Right kidney (tissue), 1 donor: ENCODE results near the gene HLA-DOA.

Experiments used
- DNase-seq: peaks from one replicate; pipeline ENCODE4 v3.0.0-alpha.2; 2016

HLA-DOA gene

GRCh38 chr6:32967151-32968091 lies 42.0 kb downstream of the HLA-DOA start:
- DNase-seq = peak; percentile 49

DNA sequence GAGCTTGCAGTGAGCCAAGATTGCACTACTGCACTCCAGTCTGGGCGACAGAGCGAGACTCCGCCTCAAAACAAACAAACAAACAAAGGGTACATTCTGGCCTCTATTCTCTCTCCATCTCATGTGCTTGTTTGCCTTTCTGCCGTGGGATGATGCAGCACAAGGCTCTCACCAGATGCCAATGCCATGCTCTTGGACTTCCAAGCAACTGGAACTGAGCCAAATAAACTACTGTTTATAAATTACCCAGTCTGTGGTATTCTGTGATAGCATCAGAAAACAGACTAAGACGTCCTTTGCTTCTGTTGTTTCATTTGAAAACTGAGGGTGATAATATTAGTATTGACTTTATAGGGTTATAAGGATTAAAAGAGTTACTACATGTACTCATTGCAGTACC lies 44.6 kb downstream of the HLA-DOA start:
- DNase-seq = no peak

DNA sequence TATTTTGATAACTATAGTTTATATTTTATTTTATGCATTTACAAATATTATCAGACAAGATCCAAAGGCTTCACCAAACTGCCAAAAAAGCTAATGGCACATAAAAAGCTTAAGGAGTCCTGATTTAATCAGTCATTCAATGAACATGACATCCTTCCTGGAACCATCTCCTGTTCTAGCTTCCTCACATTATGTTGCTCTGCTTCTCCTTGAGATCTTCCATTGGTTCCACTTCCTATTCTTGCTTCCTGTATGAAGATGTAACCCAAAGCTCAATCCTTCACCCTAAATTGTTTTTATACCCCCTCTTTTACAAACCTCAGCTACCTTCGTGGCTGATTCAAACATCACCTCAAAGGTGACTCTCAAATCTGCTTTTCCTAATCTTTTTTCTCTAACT lies 45.5 kb downstream of the HLA-DOA start:
- no peak for DNase-seq

DNA sequence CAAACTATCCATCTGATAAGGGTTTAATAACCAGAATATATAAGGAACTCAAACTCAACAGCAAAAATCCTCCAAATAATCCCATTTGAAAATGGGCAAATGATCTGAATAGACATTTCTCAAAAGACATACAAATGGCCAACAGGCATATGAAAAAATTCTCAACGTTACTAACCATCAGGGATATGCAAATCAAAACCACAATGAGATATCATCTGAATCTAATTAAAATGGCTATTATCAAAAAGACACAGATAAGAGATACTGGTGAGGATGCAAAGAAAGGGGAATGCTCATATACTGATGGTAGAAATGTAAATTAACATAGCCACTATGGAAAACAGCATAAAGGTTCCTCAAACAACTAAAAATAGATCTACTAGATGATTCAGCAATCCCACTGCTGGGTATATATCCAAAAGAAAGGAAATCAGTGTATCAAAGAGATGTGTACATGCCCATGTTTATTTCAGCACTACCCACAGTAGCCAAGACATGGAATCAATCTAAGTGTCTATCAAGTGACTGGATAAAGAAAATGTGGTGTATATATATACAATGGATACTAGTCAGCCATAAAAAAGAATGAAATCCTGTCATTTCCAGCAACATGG lies 47.1 kb downstream of the HLA-DOA start:
- no peak for DNase-seq

- DNase-seq = no peak
Measured at GRCh38 chr6:32960563-32960962, 48.8 kb downstream of the HLA-DOA start.

DNA sequence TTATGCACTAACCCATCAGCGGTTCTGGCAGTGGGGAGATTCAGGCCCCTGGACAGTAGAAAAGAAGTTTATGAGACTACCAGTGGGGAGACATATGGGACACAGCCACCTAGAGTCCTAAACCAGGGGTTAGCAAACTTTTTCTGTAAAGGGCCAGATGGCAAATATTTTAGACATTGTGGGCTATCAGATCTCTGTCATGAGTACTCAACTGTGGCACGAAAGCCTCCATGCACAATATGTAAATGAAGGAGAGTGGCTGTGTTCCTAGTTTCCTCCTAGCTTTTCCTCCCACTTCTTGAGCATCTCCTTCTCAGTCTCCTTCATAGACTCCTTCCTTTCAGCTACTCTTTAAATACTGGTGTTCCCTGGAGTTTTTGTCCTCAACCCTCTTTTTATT lies 53.2 kb downstream of the HLA-DOA start:
- no peak for DNase-seq

DNA sequence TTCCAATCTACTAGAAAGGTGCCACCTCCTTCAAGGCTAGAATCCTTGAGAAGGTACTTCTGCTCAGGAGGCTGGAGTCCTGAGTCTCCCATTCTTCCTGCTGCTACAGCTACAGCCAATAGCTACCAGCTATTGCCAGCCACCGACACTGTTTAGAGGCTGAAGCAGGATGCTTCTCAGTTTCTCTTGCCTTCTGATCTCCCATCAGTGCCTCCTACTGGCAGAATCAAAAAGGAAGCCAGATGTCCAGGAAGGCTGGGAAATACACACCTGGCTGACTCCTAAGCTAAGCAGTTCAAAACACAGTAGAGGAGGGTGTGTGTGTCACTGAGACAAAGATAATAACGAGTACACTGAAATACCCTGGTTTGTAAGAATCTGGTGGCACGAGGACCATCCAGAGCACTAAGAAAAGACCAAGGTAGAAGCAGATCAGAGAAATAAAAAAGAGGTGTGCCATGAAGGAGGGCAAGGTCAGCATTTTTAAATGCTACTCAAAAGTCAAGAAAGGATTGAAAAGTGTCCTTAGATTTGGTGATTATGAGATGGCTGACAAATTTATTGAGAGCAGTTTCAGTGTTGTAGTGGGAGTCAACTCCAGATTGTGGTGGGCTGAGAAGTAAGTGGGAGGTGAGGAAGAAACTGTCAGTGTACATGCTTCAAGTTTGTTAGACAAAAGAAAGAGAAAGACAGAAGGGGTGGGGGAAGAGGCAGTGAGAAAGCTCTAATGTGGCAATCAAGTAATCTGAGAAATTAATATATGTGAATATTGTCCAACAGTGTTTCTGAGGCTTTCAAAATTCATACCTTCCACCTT lies 54.2 kb downstream of the HLA-DOA start:
- DNase-seq = peak; percentile 22

GRCh38 chr6:32954267-32954666 lies 55.1 kb downstream of the HLA-DOA start:
- DNase-seq = no peak
